ENCODE data around the gene ATP23.

- TF ChIP-seq POLR2AphosphoS5 (IDR thresholded peaks at IDR 0.05; ENCODE audit: borderline replicate concordance, low read depth, low read length) (no peak), FOXP2 (optimal IDR thresholded peaks at IDR 0.05; ENCODE audit: control extremely low read depth, extremely low read length, insufficient read depth) (no peak)
Measured at GRCh38 chr12:57944313-57945023, 3.1 kb downstream of the ATP23 start.

Measured in SK-N-MC (cell line).